ENCODE results near the gene COL23A1. TPM values are rescaled to one million over a fixed set of nuclear protein-coding genes. Genes with fewer than 3 reads are reported as not detected.
"Not testable (repeated sequence)": the region's sequence is repeated elsewhere in the genome, so short reads cannot be mapped to it uniquely, and the experiment has no call there.

The COL23A1 gene
- total RNA-seq, 1 donor from 2014 or later = not detected

GRCh38 chr5:178325311-178325678 lies 264.9 kb downstream of the COL23A1 start:
- DNase-seq (ENCODE audit: low spot score) = no peak
- intact Hi-C loops (cut with micrococcal nuclease) = no loop called here
- H3K4me1 Mint-ChIP-seq (ENCODE audit: low read depth) = no peaks in the 10 kb centered on the region
- no peak overlapping the region for H3K27ac Mint-ChIP-seq
- H3K4me3 Mint-ChIP-seq (ENCODE audit: low read depth) = no peak overlapping the region
- H3K36me3 Mint-ChIP-seq (ENCODE audit: low read depth) = no peaks in the 10 kb centered on the region
- H3K27me3 Mint-ChIP-seq (ENCODE audit: low read depth) = no peaks in the 10 kb centered on the region
- H3K9me3 Mint-ChIP-seq = no peaks in the 10 kb centered on the region

DNA sequence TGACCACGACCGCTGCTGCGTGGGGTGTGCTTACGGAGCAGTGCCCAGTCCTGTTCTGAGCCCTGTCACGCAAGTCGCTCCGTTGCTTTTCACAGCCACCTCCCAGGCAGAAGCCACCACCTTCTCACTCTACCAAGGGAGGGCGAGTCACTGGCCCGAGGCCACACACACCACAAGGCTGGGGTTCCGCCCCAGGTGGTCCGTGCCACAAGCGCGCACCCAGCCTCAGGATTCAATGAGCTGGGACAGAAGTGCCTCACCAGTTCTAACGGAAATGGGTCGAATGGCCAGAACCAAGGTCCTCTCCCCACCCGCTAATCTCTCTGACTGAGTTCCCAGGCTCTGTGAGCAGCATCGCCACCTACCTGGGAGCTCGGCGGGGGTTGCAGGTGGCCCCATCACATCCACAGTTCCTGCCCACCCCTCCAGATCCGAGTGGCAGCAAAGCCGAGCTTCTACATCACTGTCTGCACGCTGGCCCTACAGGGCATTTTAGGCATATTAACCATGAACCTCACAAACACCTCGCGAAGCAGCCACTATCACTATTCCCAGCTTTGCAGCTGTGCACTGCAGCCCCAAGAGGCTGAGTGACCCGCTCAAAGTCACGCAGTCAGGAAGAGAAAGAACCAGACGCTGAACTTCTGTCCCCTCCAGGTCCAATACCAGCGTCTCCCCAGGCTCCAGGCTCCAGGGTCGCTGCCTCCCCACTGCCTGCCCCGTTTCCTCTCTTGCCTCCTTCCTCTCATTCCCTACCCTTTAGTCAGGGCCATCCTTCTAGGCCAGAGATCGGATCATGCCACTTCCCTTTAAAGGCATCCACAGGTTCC lies 265.5 kb downstream of the COL23A1 start:
- no peaks in the 10 kb centered on the region for H3K27me3 Mint-ChIP-seq (ENCODE audit: low read depth)
- H3K36me3 Mint-ChIP-seq (ENCODE audit: low read depth) = no peaks in the 10 kb centered on the region
- H3K9me3 Mint-ChIP-seq = no peaks in the 10 kb centered on the region
- intact Hi-C loops (cut with micrococcal nuclease) = no loop called here
- H3K4me3 Mint-ChIP-seq (ENCODE audit: low read depth) = no peak overlapping the region
- no peak overlapping the region for H3K27ac Mint-ChIP-seq
- no peak for DNase-seq (ENCODE audit: low spot score)
- no peaks in the 10 kb centered on the region for H3K4me1 Mint-ChIP-seq (ENCODE audit: low read depth)

DNA sequence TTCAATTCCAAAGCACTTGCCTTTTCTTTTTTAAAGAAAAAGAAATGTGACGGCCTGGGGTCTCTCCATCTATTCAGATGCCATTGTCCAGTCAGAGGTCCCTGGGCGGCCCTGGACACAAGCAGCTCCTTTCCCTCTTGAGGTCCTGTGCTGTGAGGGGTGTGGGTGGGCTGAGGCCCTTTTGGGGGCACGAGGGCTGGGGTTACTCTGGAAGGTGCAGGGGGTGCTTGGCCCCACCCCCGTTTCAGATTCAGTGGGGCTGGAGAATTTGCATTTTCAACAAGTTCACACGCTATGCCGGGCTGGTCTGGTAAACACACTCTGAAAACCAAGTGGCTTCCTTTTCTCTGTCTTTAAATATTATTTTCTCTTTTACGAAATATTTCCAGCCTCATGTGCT lies 266.2 kb downstream of the COL23A1 start:
- Mint-ChIP-seq H3K27me3 (ENCODE audit: low read depth) (no peaks in the 10 kb centered on the region), H3K4me3 (ENCODE audit: low read depth) (no peak overlapping the region), H3K9me3 (no peaks in the 10 kb centered on the region), H3K4me1 (ENCODE audit: low read depth) (no peaks in the 10 kb centered on the region), H3K27ac (no peak overlapping the region), H3K36me3 (ENCODE audit: low read depth) (no peaks in the 10 kb centered on the region)
- no peak for DNase-seq (ENCODE audit: low spot score)
- intact Hi-C loops (cut with micrococcal nuclease) = no loop called here

GRCh38 chr5:178323541-178323865 lies 266.7 kb downstream of the COL23A1 start:
- Mint-ChIP-seq H3K27ac (no peak overlapping the region), H3K9me3 (no peaks in the 10 kb centered on the region), H3K36me3 (ENCODE audit: low read depth) (no peaks in the 10 kb centered on the region), H3K4me3 (ENCODE audit: low read depth) (no peak overlapping the region), H3K4me1 (ENCODE audit: low read depth) (no peaks in the 10 kb centered on the region), H3K27me3 (ENCODE audit: low read depth) (no peaks in the 10 kb centered on the region)
- no peak for DNase-seq (ENCODE audit: low spot score)
- intact Hi-C loops (cut with micrococcal nuclease) = no loop called here

DNA sequence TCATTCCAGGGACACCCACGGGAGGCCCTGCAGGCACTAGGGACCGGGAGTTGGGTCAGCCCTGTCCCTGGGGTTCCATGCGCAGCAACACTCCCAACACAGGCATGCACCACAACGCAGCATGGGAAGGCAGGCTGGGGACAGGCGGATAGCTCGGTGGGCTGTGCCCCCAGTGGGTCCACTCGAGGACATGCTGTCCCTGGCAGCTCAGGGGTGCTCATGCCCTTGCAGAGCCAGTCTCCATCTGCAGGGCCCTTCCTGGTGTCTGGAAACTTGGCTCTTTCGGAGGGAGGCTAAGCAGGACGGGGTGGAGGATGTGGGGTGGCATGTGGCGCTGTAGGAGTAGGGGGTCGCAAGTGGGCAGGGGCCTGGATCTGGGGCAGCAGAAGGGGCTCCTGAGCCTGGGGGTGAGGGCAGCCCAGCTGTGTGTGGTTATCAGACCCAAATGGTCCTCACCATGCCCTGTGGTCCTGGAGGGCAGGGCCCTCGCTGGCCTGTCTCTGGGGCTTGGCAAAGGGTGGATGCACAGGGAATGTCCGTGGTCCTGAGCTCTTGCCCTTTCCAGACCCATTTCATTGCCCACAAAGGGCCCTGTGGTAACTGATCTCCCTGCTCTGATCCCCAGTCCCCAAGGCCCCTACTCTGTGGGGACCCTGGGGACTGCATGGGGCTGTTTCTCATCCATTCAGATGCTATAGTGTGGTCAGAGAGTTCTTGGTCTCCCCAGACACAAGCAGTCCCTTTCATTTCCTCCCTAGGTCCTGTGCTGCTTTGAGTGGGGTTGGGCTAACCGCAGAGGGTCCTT lies 267.3 kb downstream of the COL23A1 start:
- Mint-ChIP-seq H3K4me3 (ENCODE audit: low read depth) (no peak overlapping the region), H3K27me3 (ENCODE audit: low read depth) (no peaks in the 10 kb centered on the region), H3K9me3 (peaks cover under 1% of the 10 kb centered on the region), H3K4me1 (ENCODE audit: low read depth) (no peaks in the 10 kb centered on the region), H3K27ac (no peak overlapping the region), H3K36me3 (ENCODE audit: low read depth) (no peaks in the 10 kb centered on the region)
- no peak for DNase-seq (ENCODE audit: low spot score)
- intact Hi-C loops (cut with micrococcal nuclease) = no loop called here

DNA sequence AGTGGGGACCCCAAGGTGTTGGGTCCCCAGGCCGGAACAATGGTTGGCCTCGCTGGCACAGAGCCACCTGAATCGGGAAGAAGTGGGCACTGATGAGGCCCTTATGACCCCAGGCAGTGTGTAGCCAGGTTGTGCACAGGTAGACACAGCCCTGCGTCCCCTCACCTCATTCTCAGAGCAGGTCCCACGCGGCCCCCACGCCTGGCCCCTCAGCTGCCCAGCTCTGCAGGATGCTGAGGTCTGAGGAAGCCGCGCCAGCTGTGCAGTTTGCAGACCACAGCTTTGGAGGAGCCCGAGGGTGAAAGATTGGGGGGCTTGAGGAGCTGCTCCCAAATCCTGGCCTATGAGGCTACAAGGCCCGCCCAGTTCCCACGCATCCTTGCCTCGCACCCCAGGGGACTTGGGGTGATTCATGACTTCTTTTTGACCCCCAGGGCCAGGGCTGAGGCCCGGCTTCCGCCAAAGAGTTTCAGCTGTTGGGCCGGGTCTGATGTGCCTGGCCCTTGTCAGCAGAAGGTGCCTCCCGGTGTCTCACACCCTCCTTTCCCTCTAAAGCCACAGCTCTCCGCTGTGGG lies 269.8 kb downstream of the COL23A1 start:
- H3K36me3 Mint-ChIP-seq (ENCODE audit: low read depth) = no peaks in the 10 kb centered on the region
- DNase-seq (ENCODE audit: low spot score) = no peak
- peaks cover 12% of the 10 kb centered on the region for H3K9me3 Mint-ChIP-seq
- no peaks in the 10 kb centered on the region for H3K27me3 Mint-ChIP-seq (ENCODE audit: low read depth)
- no peaks in the 10 kb centered on the region for H3K4me1 Mint-ChIP-seq (ENCODE audit: low read depth)
- no peak overlapping the region for H3K27ac Mint-ChIP-seq
- no peak overlapping the region for H3K4me3 Mint-ChIP-seq (ENCODE audit: low read depth)
- intact Hi-C loops (cut with micrococcal nuclease) = no loop called here

DNA sequence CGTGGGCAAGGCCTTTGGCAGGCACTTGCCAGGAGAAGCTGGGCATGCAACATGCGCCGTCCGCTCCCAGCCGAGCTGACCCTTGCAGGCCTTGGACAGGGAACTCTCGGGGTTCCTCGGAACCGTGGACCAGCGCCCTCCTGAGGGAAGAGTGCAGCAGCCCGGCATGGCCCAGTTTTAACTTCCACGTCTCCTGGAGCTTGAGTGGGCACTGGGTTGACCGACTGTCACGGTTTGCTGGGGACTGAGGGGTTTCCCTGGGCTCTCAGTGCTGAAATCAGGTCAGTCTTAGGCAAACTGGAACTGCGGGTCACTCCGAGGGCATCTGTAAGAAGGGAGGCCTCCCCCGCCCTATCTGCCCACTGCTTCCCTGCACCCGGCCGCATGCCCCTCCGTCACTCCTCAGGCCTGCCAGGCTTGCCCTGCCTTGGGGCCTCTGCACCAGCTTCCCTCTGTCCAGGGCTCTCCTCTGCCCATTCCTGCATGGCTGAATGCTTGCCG lies 270.6 kb downstream of the COL23A1 start:
- intact Hi-C loops (cut with micrococcal nuclease) = no loop called here
- Mint-ChIP-seq H3K27me3 (ENCODE audit: low read depth) (no peaks in the 10 kb centered on the region), H3K27ac (no peak overlapping the region), H3K4me3 (ENCODE audit: low read depth) (no peak overlapping the region), H3K9me3 (peaks cover 12% of the 10 kb centered on the region), H3K4me1 (ENCODE audit: low read depth) (no peaks in the 10 kb centered on the region), H3K36me3 (ENCODE audit: low read depth) (no peaks in the 10 kb centered on the region)
- DNase-seq (ENCODE audit: low spot score) = no peak

- DNase-seq (ENCODE audit: low spot score) = no peak
- no peaks in the 10 kb centered on the region for H3K4me1 Mint-ChIP-seq (ENCODE audit: low read depth)
- H3K4me3 Mint-ChIP-seq (ENCODE audit: low read depth) = no peak overlapping the region
- intact Hi-C loops (cut with micrococcal nuclease) = no loop called here
- H3K27me3 Mint-ChIP-seq (ENCODE audit: low read depth) = no peaks in the 10 kb centered on the region
- no peaks in the 10 kb centered on the region for H3K36me3 Mint-ChIP-seq (ENCODE audit: low read depth)
- peaks cover 12% of the 10 kb centered on the region for H3K9me3 Mint-ChIP-seq
- H3K27ac Mint-ChIP-seq = no peak overlapping the region
These were observed 271.3 kb downstream of the COL23A1 start for GRCh38 chr5:178318893-178319292.

DNA sequence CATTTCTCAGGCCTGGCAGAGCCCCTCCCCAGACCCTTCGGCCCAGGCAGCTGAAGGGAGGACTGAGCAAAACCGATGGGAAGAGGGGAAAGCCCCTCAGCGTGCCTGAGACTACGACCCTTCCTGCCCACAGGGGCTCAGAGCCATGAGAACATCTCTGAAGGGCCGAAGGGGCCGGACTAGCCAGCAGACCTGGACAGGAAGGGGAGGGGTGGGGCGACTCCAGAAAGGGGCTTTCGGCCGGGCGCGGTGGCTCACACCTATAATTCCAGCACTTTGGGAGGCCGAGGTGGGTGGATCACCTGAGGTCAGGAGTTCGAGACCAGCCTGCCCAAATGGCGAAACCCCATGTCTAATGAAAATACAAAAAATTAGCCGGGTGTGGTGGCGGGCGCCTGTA lies 271.8 kb downstream of the COL23A1 start:
- Mint-ChIP-seq H3K36me3 (ENCODE audit: low read depth) (no peaks in the 10 kb centered on the region), H3K27me3 (ENCODE audit: low read depth) (no peaks in the 10 kb centered on the region), H3K4me3 (ENCODE audit: low read depth) (no peak overlapping the region), H3K4me1 (ENCODE audit: low read depth) (no peaks in the 10 kb centered on the region), H3K27ac (no peak overlapping the region), H3K9me3 (peaks cover 12% of the 10 kb centered on the region)
- no peak for DNase-seq (ENCODE audit: low spot score)
- intact Hi-C loops (cut with micrococcal nuclease) = no loop called here

- intact Hi-C loops (cut with micrococcal nuclease) = not testable (repeated sequence)
These were observed 272.5 kb downstream of the COL23A1 start for GRCh38 chr5:178317727-178318126.

DNA sequence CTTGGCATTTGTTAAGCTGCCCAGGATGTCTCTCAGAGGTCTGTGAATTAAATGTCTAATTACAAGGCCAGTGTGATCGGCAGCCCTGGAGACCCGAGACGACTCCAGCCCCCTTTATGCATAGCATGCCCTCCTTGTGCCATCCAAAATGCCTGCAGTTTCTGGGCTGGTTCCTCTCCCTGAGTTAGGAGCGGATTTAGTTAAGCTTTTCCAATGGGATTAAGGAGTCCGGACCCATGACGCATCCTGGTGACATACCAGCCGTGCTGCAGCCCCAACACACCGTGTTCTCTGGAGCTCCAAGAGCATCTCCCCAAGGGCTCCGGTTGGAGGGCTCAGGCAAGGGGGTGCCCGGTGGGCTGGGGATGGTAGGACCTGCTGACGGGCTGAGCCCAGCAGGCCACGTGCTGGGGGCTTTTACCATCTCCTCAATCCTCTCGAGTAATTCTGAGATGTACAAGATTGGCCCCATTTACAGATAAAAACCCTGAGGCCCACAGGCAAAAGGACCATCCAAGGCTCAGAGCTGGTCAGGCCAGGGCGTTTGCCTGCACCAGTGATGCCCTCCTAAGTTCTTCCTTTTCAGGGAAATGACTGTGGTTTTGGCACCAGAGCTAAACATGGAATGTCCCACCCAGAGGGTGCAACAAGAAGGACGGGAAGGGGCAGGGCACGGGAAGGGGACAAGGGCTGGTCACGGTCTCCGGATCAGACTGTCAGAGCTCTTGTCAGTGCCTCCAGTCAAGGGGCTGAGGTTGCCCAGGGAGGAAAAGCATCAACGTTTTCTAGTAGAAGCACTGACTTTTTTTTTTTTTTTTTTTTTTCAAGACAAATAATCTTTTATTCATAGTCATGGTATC lies 275.0 kb downstream of the COL23A1 start:
- intact Hi-C loops (cut with micrococcal nuclease) = no loop called here
- H3K27ac Mint-ChIP-seq = no peak overlapping the region
- DNase-seq (ENCODE audit: low spot score) = no peak
- no peaks in the 10 kb centered on the region for H3K27me3 Mint-ChIP-seq (ENCODE audit: low read depth)
- H3K4me3 Mint-ChIP-seq (ENCODE audit: low read depth) = no peak overlapping the region
- no peaks in the 10 kb centered on the region for H3K4me1 Mint-ChIP-seq (ENCODE audit: low read depth)
- peaks cover 12% of the 10 kb centered on the region for H3K9me3 Mint-ChIP-seq
- H3K36me3 Mint-ChIP-seq (ENCODE audit: low read depth) = no peaks in the 10 kb centered on the region

More at GRCh38 chr5:178317727-178318126, 272.5 kb downstream of the COL23A1 start:
- H3K27me3 Mint-ChIP-seq (ENCODE audit: low read depth); H3K36me3 Mint-ChIP-seq (ENCODE audit: low read depth); DNase-seq (ENCODE audit: low spot score); H3K4me1 Mint-ChIP-seq (ENCODE audit: low read depth); H3K27ac Mint-ChIP-seq; H3K4me3 Mint-ChIP-seq (ENCODE audit: low read depth): not testable (repeated sequence)
- H3K9me3 Mint-ChIP-seq = peaks cover 12% of the 10 kb centered on the region

GRCh38 chr5:178314061-178314660 lies 276.0 kb downstream of the COL23A1 start:
- intact Hi-C loops (cut with micrococcal nuclease) = no loop called here
- no peak for DNase-seq (ENCODE audit: low spot score)
- H3K4me3 Mint-ChIP-seq (ENCODE audit: low read depth) = no peak overlapping the region
- H3K9me3 Mint-ChIP-seq = peaks cover 12% of the 10 kb centered on the region
- H3K27ac Mint-ChIP-seq = no peak overlapping the region
- H3K4me1 Mint-ChIP-seq (ENCODE audit: low read depth) = no peaks in the 10 kb centered on the region
- no peaks in the 10 kb centered on the region for H3K27me3 Mint-ChIP-seq (ENCODE audit: low read depth)
- H3K36me3 Mint-ChIP-seq (ENCODE audit: low read depth) = no peaks in the 10 kb centered on the region
